BJ (cell line): Measurements from ENCODE around the gene ELP4. TPM values are rescaled to one million over a fixed set of nuclear protein-coding genes. Genes with fewer than 3 reads are reported as not detected.

ENCODE experiments used
- CTCF ChIA-PET: fragments of 350-600 bp; formaldehyde crosslinking; extraction: SDS; loops from one replicate; lab custom pipeline; 2021; ENCODE audit warnings: antibody characterized with exemption, inconsistent platforms; lab: Yijun Ruan, JAX
- POLR2A ChIA-PET: fragments of 300-600 bp; sonication (Branson Sonifier 250); formaldehyde crosslinking; extraction: SDS; loops from one replicate; lab custom pipeline; 2021; ENCODE audit warnings: antibody characterized with exemption; lab: Charles Lee
- DNase-seq: peaks from one replicate; pipeline ENCODE4 v3.0.0-alpha.2; 2011; ENCODE audit warnings: low read depth
- H3K27me3 ChIP-seq: 2 replicates; pipeline ENCODE4 v1.6.0; 2011; ENCODE audit warnings: low read length; ENCODE audit not compliant: control insufficient read depth, insufficient read depth
- H3K36me3 ChIP-seq: 2 replicates; pipeline ENCODE4 v1.5.1; 2011; ENCODE audit warnings: low read length; ENCODE audit not compliant: control insufficient read depth, insufficient read depth
- H3K4me3 ChIP-seq: 2 replicates; pipeline ENCODE4 v1.5.1; 2011; ENCODE audit warnings: low read depth, mild to moderate bottlenecking, control low read depth, low read length
- polyA plus RNA-seq: library from polyadenylated mRNA; depleted of rRNA; stranded (reverse); fragments of >200 nt; gene quantifications from 2 replicates; pipeline ENCODE4 v1.2.3, GENCODE V29; 2011
- TF ChIP-seq, protein P1 (sequence below): IDR thresholded peaks from 2 replicates; pipeline ENCODE4 v1.5.1; 2011; ENCODE audit warnings: low read depth, mild to moderate bottlenecking, control low read depth, inconsistent platforms, low read length, moderate library complexity; ENCODE audit not compliant: insufficient read depth

The ELP4 gene
- polyA plus RNA-seq, 1 experiment, result 11.8 TPM

DNA sequence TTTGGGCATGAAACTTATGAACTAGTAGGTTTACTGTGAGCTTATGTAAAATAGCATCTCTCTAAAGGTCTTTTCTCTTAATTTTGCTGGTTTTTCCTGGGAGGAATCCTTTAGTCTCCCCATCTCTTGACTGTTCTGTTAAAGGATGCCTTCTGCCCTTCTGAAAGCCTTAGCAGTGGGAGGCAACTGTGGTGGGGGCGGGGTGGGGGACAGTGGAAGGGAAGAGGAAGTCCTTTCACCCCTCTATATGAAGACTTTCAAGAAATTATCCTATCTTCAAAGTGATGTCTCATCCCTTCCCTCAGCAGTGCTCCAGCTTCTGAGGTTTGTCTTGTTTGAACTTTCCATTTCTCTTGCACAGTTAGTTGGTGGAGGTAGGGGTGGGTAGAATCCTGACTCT, 73.1 kb downstream of the ELP4 start:
- POLR2A ChIA-PET, result no interaction called here
- no peak for DNase-seq
- CTCF ChIA-PET, result no interaction called here
- no peak overlapping the region for H3K4me3 ChIP-seq
- H3K27me3 ChIP-seq, result no peaks in the 10 kb centered on the region
- TF ChIP-seq, protein P1, sequence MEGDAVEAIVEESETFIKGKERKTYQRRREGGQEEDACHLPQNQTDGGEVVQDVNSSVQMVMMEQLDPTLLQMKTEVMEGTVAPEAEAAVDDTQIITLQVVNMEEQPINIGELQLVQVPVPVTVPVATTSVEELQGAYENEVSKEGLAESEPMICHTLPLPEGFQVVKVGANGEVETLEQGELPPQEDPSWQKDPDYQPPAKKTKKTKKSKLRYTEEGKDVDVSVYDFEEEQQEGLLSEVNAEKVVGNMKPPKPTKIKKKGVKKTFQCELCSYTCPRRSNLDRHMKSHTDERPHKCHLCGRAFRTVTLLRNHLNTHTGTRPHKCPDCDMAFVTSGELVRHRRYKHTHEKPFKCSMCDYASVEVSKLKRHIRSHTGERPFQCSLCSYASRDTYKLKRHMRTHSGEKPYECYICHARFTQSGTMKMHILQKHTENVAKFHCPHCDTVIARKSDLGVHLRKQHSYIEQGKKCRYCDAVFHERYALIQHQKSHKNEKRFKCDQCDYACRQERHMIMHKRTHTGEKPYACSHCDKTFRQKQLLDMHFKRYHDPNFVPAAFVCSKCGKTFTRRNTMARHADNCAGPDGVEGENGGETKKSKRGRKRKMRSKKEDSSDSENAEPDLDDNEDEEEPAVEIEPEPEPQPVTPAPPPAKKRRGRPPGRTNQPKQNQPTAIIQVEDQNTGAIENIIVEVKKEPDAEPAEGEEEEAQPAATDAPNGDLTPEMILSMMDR, result no peak
- H3K36me3 ChIP-seq, result no peaks in the 10 kb centered on the region

DNA sequence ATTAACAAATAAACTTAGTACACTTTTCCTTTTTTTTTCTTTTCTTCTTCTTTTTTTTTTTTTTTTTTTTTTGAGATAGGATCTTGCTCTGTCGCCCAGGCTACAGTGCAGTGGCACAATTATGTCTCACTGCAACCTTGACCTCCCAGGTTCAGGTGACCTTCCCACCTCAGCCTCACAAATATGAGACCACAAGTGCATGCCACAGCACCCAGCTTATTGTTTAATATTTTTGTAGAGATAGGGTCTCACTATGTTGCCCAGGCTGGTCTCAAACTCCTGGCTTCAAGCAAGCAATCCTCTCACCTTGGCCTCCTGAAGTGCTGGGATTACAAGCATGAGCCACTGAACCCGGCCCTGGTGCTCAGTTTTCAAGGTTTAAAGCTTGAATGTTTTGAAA, 88.9 kb downstream of the ELP4 start:
- TF ChIP-seq, protein P1, result no peak
- DNase-seq, result no peak
- CTCF ChIA-PET, result no interaction called here
- H3K4me3 ChIP-seq, result no peak overlapping the region
- H3K36me3 ChIP-seq, result no peaks in the 10 kb centered on the region
- POLR2A ChIA-PET, result no interaction called here
- no peaks in the 10 kb centered on the region for H3K27me3 ChIP-seq

DNA sequence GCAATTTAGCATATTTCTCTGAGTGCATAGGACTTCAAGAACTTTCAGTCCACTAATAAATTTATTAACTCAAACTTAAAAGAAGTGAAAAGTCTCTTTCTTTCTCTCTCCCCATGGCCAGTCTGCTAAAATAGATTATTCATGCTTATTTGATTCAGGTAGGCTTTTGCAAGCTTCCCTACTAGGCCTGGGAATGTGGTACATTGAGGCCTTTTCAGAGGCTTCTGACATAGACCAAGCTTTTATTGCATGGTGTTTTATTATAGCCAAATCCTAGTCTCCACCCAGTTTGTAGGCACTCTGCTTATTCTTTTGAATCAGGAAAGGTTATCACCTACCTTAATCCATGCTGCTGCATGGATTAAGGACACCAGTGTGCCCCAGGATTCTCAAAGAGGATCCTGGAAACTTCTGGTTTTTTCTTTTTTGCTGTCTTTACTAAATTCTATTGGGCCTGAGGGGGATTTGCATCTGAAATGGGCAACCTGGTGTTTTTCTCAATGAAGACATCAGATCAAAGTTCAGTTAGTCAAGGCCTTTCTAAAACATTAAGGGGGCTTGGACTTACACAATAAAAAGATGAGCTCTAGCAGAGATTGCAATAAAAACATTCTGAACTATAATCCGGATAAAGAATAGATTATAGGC, 92.2 kb downstream of the ELP4 start:
- ChIA-PET CTCF (no interaction called here), POLR2A (no interaction called here)
- DNase-seq, result no peak
- no peaks in the 10 kb centered on the region for H3K27me3 ChIP-seq
- no peaks in the 10 kb centered on the region for H3K36me3 ChIP-seq
- TF ChIP-seq, protein P1, result no peak
- no peak overlapping the region for H3K4me3 ChIP-seq

DNA sequence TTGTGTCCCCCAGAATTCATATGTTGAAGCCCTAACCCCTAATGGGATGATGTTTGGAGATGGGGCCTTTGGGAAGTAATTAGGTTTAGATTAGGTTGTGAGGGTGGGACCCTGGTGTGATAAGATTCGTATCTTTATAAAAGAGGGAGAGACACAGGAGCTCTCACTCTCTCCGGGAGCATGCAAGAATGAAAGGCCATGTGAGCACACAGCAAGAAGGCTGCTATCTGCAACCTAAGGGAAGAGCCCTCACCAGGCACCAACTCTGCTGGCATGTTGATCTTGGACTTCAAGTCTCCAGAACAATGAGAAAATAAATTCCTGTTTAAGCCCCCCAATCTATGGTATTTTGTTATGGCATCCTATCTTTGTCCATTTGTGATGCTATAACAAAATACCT, 97.3 kb downstream of the ELP4 start:
- Histone ChIP-seq H3K4me3 (no peak overlapping the region), H3K27me3 (no peaks in the 10 kb centered on the region), H3K36me3 (no peaks in the 10 kb centered on the region)
- no peak for DNase-seq
- CTCF ChIA-PET, result interaction anchor here (1.1 kb wide), 1 partner anchor 35 kb away, joined by 3 read pairs; no protein-coding TSS in a partner anchor
- TF ChIP-seq, protein P1, result no peak
- POLR2A ChIA-PET, result no interaction called here

DNA sequence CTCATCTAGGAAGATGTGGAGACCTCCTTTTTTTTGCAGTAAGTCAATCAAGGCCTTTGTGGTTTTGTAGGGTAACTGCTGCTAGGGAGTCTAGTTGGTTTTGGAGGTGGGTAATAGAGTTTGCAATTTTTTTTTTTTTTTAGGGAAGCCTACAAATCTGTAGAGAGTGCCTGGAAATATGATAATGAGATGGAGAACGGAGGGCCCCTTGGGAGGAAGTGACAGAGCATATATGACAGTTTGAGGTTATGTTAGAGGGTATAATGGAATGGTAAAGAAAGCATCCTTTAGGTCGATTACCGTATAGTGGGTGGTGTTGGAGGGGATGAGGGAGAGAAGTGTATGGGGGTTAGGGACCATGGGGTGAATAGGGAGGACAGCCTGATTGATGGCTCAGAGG, 98.3 kb downstream of the ELP4 start:
- ChIA-PET CTCF (no interaction called here), POLR2A (no interaction called here)
- H3K4me3 ChIP-seq, result no peak overlapping the region
- no peaks in the 10 kb centered on the region for H3K36me3 ChIP-seq
- no peaks in the 10 kb centered on the region for H3K27me3 ChIP-seq
- DNase-seq, result no peak
- TF ChIP-seq, protein P1, result no peak
